Activated CD8-positive, alpha-beta memory T cell treated with anti-CD3 and anti-CD28 coated beads, Interleukin-2, amount 50 U/mL, for 4 hours (primary cell): ENCODE measurements around the gene NEDD4L.

Source experiments
- DNase-seq: peaks from one replicate; pipeline ENCODE4 v3.0.0-alpha.2; 2020

The NEDD4L gene

GRCh38 chr18:58217052-58217451 is 173.0 kb downstream of the NEDD4L start:
- DNase-seq = no peak

DNA sequence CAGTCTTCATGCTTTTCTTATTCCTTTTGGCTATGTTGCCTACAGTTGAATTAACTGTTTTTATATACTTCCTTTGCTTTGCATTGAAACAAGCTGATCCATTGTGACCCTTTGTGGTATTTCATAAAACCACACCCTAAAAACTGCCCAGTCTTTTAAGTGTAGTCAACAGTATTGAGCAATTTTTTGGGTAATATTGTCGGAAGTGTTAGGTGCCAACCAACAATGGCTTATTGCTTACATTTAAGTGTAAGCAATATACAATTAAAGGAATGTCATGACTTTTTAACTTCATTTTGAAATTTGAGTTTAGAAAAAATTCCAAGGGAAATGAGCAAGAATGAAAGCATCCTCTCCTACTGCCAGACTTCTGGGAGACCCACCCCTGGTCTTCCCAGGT is 174.1 kb downstream of the NEDD4L start:
- no peak for DNase-seq

- no peak for DNase-seq
These were observed 177.2 kb downstream of the NEDD4L start for GRCh38 chr18:58221060-58221725.

DNA sequence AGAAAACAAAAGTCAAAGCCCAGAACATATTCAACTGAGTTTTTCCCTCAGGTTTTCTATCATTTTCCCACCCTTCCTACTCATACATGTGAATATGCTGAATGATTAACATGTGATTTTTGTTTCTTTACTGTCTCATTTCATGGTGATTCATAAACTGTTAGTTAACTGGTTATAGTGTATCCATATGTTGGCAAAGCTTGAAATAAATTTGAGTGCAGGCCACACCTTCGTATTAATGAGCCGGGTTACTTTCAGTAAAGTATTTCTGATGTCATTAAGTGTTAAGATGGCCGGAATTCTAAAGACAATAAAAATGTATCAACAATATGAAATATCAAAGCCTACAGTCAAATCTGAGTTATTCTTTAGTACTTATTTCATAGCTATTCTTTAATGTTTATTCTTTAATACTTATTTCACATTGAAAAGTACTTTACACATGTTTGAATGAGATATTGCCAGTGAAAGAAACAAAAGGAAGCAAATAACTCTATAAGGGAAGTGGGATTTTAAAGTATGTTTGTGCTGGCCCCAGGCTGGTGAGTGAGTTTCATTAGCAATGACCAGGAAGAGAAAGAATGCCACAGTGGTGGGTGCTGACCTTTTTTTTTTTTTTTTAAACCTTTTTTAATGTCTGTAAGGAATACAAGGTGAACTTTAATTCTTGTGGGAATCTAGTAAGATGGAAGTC is 178.6 kb downstream of the NEDD4L start:
- no peak for DNase-seq

GRCh38 chr18:58223717-58224424 is 179.8 kb downstream of the NEDD4L start:
- DNase-seq = no peak

- DNase-seq = no peak
These were observed 180.4 kb downstream of the NEDD4L start for GRCh38 chr18:58224425-58224750.

- DNase-seq = no peak
These were observed 181.1 kb downstream of the NEDD4L start for GRCh38 chr18:58225101-58225500.

DNA sequence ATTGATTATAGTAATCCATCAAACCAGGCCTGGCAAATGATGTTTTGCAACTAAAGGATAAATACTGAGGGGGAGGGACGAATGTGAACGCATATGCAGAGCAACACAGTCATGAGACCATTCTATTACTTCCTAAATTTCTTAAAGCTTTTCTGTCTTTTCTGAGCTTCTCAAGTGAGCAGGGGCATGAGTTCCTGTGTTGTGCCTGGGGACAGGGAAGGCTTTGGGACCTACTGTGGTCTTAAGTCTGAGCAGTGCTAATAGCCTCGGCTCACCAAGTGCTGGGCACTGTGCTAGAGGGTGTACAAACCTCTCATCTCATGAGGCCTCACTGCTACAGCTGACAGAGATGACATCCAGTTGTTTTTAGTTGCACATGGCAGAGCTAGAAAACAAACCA is 182.4 kb downstream of the NEDD4L start:
- no peak for DNase-seq

DNA sequence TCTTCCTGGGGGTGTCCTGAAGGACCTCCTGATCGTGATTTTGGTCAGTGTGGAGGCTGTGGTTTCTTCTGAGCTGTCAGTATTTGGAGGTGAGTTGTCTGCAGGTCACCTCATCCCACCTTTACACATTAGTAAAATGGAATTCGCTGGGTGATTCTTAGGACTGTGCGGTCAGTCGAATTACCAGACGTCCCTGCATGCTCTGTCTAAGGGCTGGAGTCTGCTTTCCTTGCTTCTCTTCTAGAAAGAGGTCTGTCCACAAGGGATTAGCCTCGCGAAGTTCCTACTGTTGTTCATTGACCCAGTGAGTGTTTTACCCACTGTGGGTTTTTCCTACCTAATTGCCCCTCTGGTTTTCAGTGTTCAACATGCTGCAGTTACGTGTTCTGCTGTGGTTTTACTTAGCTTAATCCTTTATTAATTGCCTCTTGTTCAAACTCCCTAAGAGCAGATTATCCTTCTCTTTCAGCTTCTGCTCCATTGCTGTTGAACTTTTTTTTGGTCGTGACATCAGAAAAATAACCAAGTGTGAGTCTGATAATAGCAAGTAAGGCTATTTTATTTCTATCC is 183.4 kb downstream of the NEDD4L start:
- DNase-seq = no peak

GRCh38 chr18:58228176-58228575 is 184.2 kb downstream of the NEDD4L start:
- no peak for DNase-seq

DNA sequence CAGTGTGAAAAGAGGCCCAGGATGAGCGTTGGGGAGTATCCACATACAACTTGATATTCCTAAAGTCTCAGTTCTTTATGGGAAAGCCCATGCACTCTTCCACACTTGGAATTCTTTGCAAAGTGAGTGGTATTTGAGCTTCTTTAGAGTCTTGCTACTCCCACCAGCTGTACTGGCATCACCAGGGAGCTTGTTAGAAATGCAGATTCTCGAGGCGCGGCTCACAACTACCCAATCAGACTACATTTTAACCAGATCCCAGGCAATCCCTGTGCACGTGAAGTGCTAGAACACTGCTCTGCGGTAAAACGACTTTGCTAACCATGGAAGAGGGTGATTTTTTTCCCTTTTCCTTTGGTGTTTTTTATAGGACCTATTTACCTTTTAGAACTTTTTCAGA is 184.7 kb downstream of the NEDD4L start:
- no peak for DNase-seq

GRCh38 chr18:58229162-58229561 is 185.1 kb downstream of the NEDD4L start:
- DNase-seq = no peak

DNA sequence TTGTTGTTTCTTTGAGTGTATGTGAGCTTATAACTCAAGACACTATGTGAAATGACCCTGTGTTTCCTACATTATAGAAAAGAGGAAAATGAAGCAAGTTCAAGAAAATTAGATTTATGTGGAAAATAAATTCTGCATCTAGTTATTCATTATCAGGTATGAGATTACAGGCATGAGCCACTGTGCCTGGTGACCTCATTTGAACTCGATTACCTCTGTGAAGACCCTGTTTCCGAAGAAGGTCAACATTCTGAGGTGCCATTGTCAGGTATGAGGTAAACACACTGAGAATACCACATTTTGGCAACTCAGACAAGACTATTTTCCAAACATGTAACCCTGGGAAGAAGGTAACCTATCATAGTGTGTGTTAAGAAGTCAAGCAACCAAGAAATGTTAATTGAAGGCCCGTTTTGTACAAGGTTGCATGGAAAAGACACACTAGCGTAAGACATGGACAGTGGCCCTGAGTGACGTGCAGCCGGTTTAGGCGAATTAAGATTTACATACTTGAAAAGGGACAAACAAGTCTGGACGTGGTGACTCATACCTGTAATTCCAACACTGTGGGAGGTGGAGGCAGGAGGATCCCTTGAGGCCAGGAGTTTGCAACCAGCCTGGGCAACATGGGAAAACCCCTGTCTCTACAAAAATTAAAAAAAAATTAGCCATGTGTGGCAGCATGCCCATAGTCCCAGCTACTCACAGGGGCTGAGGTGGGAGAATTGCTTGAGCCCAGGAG is 186.6 kb downstream of the NEDD4L start:
- DNase-seq = no peak

DNA sequence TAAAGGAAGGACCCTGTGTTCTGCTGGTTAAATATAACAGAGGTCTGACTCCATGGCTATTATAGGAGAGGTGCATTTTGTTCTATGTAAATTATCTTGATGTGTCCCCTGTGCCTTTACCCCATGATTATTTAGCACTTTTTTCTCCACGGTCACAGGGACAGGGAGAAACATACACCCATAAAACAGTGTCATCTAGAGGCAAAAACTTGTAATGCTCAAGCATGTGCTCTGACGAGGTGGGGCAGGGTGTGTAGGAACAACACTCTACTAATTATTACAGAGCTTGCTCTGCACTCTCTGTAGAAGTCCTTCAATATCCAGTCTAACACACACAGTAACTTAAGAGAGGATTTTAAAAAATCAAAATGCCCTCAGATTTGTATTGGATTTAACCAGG is 187.9 kb downstream of the NEDD4L start:
- no peak for DNase-seq

DNA sequence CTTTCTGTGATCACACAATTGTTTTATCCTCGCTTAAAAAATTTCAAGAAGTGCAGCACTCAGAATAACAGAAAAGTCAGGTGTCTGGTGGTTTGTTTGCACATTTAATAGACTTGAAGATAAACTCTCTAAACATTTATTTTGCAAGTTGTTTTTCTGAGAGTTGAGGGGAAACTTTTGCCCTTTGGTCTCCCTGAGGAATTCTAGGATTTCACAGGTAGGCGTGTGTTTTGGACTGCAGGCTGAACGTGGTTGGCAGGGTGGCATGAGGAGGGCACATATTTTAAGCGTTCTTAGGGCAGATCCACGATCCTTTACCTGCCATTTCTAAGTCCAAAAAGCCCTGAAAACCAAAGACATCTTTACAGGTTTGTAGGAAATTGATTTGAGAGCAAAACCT is 188.6 kb downstream of the NEDD4L start:
- DNase-seq = no peak

GRCh38 chr18:58234359-58234741 is 190.3 kb downstream of the NEDD4L start:
- DNase-seq = no peak

DNA sequence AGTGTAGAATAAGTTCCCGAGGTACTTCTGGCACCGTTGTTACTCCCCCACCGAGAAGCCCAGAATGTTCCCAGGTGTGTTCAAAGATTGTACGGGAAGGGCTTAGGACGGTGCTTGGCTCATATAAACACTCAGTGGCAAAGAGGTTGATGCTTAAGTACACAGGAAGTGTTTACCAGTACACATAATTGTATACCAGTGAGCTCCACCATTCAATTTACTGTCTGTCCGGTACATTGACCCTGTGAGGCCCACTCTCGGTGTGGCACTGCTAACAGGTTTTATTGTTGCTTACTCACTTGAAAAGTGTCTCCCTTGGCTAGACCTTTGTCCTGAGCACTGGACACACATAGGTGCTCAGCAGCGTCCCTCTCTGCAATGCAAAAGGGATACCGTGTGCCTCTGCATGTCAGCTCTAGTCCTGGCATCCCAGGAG is 191.0 kb downstream of the NEDD4L start:
- DNase-seq = no peak

- no peak for DNase-seq
These were observed 195.9 kb downstream of the NEDD4L start for GRCh38 chr18:58239879-58240278.

DNA sequence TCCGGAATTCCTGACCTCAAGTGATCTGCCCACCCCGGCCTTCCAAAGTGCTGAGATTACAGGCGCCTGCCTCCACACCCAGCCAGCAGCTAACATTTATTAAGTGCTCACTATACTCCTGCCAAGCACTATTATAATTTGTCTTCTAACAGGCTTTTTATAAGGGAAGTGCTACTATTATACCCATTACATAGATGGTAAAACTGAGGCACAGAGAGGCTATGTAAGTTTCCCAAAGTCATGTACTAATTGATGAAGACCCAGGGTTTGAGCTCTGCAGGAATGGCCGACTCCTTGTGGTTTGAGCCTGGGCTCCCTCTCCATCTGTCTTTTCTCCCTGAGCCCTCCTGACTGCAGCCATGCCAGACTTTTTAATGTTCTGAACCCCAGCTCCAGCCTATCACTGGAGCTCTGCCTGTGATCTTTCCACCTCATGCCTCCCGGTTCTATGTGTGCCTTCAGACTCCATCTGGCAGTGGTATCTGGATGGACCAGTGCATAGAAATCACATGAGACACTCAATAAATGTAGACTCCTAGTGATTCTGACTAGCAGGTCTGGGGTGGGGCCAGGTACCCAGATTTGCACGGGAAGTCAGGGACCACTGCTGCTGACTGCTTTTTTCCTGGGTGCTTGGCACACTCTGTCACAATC is 197.1 kb downstream of the NEDD4L start:
- no peak for DNase-seq

- DNase-seq = no peak
These were observed 197.9 kb downstream of the NEDD4L start for GRCh38 chr18:58241877-58242276.

DNA sequence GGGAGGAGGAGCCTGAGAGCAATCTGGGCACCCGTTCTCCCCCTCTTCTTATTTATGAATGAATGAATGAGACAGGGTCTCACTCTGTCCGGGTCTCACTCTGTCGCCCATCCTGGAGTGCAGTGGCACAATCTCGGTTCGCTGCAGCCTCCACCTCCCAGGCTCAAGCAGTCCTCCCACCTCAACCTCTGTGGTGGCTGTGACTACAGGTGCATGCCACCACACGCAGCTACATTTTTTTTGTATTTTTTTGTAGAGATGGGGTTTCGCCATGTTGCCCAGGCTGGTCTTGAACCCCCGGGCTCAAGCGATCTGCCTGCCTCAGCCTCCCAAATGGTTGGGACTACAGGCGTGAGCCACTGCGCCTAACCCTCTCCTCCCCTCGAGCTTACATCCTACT is 198.4 kb downstream of the NEDD4L start:
- DNase-seq = no peak

DNA sequence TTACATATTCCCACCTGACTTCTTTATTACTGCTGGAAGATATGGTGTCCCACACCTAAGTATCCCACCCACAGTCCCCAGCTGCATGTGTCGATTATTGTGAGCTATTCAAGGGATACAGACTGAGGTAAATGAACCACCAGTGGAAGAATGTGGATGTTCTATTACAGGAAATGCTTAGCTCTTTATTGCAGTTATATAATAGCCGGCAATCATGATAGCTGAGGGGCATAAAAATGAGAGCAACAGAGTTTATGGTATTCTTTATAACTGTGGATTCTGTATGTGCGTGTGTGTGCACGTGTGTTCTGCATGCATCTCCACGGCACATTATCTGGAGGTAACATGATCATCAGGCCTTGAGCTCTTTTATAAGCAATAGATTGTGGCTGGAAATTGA is 198.9 kb downstream of the NEDD4L start:
- no peak for DNase-seq

DNA sequence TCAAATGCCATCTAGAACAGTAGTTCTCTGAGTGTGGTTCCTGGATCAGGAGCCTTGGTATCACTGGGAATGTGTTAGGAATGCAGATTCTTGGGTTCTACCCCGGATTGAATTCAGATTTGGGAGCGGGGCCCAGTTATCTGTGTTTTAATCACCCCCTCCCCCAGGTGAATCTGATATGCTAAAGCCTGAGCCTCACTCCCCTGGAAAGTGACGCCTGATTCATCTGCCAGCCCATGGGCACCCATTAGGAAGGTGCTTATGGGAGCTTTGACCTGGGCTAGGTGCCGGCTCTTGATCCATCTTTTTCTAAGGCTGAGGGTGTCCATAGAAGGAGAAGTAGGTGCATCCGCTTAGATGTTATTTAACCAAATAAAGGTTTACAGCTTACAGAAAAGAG is 199.4 kb downstream of the NEDD4L start:
- DNase-seq = no peak
